PC-9 (cell line): ENCODE data around the gene SLC6A1. TPM values are rescaled to one million over a fixed set of nuclear protein-coding genes. Genes with fewer than 3 reads are reported as not detected.

Experiments used
- BruUV-seq: library from RNA; stranded (reverse); fragments of 400-500 nt; replicated peaks from 2 replicates; lab custom pipeline; 2021; lab: Mats Ljungman, UMichigan
- CTCF ChIA-PET: fragments of 300-600 bp; sonication (Branson Sonifier 250); formaldehyde crosslinking; loops from one replicate; lab custom pipeline; 2022; ENCODE audit warnings: antibody characterized with exemption; lab: Charles Lee
- POLR2A ChIA-PET: fragments of 300-600 bp; sonication (Branson Sonifier 250); formaldehyde crosslinking; loops from one replicate; lab custom pipeline; 2022; ENCODE audit warnings: antibody characterized with exemption; ENCODE audit not compliant: unreplicated experiment; lab: Charles Lee
- DNase-seq, 2 experiments: peaks; one replicate each; pipeline versions ENCODE4 v3.0.0 to v3.0.0-alpha.2; 2015 to 2022; ENCODE audit warnings: mixed read lengths in 1 of 2
- H2AFZ ChIP-seq: fragments of 200-600 bp; sonication (generic); 2 replicates; pipeline ENCODE4 v1.8.1; 2017; ENCODE audit warnings: antibody characterized with exemption
- H3F3A ChIP-seq: fragments of 200-600 bp; sonication (generic); 2 replicates; pipeline ENCODE4 v1.8.1; 2017; ENCODE audit warnings: antibody characterized with exemption, mild to moderate bottlenecking, low read depth; ENCODE audit not compliant: insufficient read depth
- H3K27ac ChIP-seq: fragments of 200-600 bp; sonication (generic); 2 replicates; pipeline ENCODE4 v1.6.1; 2016; ENCODE audit warnings: mixed run types
- H3K27me3 ChIP-seq: fragments of 200-600 bp; sonication (generic); 2 replicates; pipeline ENCODE4 v1.6.1; 2016; ENCODE audit warnings: low read depth, mixed run types; ENCODE audit not compliant: insufficient read depth
- H3K36me3 ChIP-seq: fragments of 200-600 bp; sonication (generic); 2 replicates; pipeline ENCODE4 v1.6.1; 2016; ENCODE audit warnings: low read depth, mixed run types
- H3K4me1 ChIP-seq: fragments of 200-600 bp; sonication (generic); replicated peaks from 2 replicates; pipeline ENCODE4 v1.6.1; 2016; ENCODE audit warnings: mixed run types; ENCODE audit not compliant: insufficient read depth
- H3K4me2 ChIP-seq: fragments of 200-600 bp; sonication (generic); 2 replicates; pipeline ENCODE4 v1.6.1; 2017; ENCODE audit warnings: mixed run types
- H3K4me3 ChIP-seq: fragments of 200-600 bp; sonication (generic); 2 replicates; pipeline ENCODE4 v1.6.1; 2016; ENCODE audit warnings: mixed run types
- H3K79me2 ChIP-seq: fragments of 200-600 bp; sonication (generic); 2 replicates; pipeline ENCODE4 v1.6.1; 2017; ENCODE audit warnings: low read depth, mixed run types
- H3K9me2 ChIP-seq: fragments of 200-600 bp; sonication (generic); 2 replicates; pipeline ENCODE4 v1.8.1; 2017; ENCODE audit warnings: mild to moderate bottlenecking; ENCODE audit not compliant: insufficient read depth
- H3K9me3 ChIP-seq: fragments of 200-600 bp; sonication (generic); 2 replicates; pipeline ENCODE4 v1.8.1; 2016; ENCODE audit warnings: low read depth; ENCODE audit not compliant: insufficient read depth
- H4K20me1 ChIP-seq: fragments of 200-600 bp; sonication (generic); 2 replicates; pipeline ENCODE4 v1.8.1; 2017; ENCODE audit not compliant: insufficient read depth
- CTCF ChIP-seq: fragments of 200-600 bp; sonication (generic); conservative IDR thresholded peaks from 2 replicates; pipeline ENCODE4 v1.6.1; 2017; ENCODE audit warnings: mixed run types, antibody characterized with exemption, mild to moderate bottlenecking, moderate library complexity
- EZH2 ChIP-seq: fragments of 200-600 bp; sonication (generic); IDR thresholded peaks from 2 replicates; pipeline ENCODE4 v1.8.0; 2017; ENCODE audit warnings: antibody characterized with exemption, low read depth
- intact Hi-C: fragments of 100-400 bp; cut with micrococcal nuclease; formaldehyde crosslinking; loops from one replicate; pipeline ENCODE4 v1.10.0; 2022; ENCODE audit not compliant: unreplicated experiment
- total RNA-seq: library from RNA; stranded (reverse); gene quantifications from 2 replicates; pipeline ENCODE4 v1.2.3, GENCODE V29; 2021

Gene SLC6A1
- total RNA-seq, 1 experiment from 2014 or later: not detected

- no peak overlapping the region for H3K4me2 ChIP-seq
- peaks cover 93% of the 10 kb centered on the region for H3K27me3 ChIP-seq
- H3K4me1 ChIP-seq: no peaks in the 10 kb centered on the region
- H3K27ac ChIP-seq: no peak overlapping the region
- no peak overlapping the region for H2AFZ ChIP-seq
- no peaks in the 10 kb centered on the region; the same call in 1 of the 2 replicates for H4K20me1 ChIP-seq
- no peak for DNase-seq
- ChIA-PET POLR2A (no interaction called here), CTCF (no interaction called here)
- H3K9me3 ChIP-seq: no peaks in the 10 kb centered on the region
- BruUV-seq: no TSS peak
- TF ChIP-seq CTCF (no peak), EZH2 (no peak)
- H3K9me2 ChIP-seq: no peaks in the 10 kb centered on the region
- H3K79me2 ChIP-seq: no peaks in the 10 kb centered on the region
- no peak overlapping the region for H3K4me3 ChIP-seq
- no peaks in the 10 kb centered on the region for H3K36me3 ChIP-seq
- no peaks in the 10 kb centered on the region for H3F3A ChIP-seq
- intact Hi-C loops: no loop called here
These were observed 588 bp downstream of the SLC6A1 start for GRCh38 chr3:10992943-10993728.

GRCh38 chr3:10993729-10994065, 1.1 kb downstream of the SLC6A1 start:
- TF ChIP-seq EZH2 (no peak), CTCF (no peak)
- H3K9me2 ChIP-seq: no peaks in the 10 kb centered on the region
- no peak overlapping the region for H2AFZ ChIP-seq
- intact Hi-C loops: no loop called here
- no TSS peak for BruUV-seq
- no peaks in the 10 kb centered on the region; the same call in 1 of the 2 replicates for H4K20me1 ChIP-seq
- ChIA-PET POLR2A (no interaction called here), CTCF (no interaction called here)
- H3K79me2 ChIP-seq: no peaks in the 10 kb centered on the region
- H3K4me2 ChIP-seq: no peak overlapping the region
- no peak overlapping the region for H3K4me3 ChIP-seq
- H3F3A ChIP-seq: no peaks in the 10 kb centered on the region
- H3K4me1 ChIP-seq: no peaks in the 10 kb centered on the region
- H3K27me3 ChIP-seq: peaks cover 93% of the 10 kb centered on the region
- no peaks in the 10 kb centered on the region for H3K9me3 ChIP-seq
- H3K36me3 ChIP-seq: no peaks in the 10 kb centered on the region
- no peak for DNase-seq
- H3K27ac ChIP-seq: no peak overlapping the region

GRCh38 chr3:10994306-10994705, 1.8 kb downstream of the SLC6A1 start:
- H3K27me3 ChIP-seq: peaks cover 93% of the 10 kb centered on the region
- no peaks in the 10 kb centered on the region for H3K4me1 ChIP-seq
- H3K4me3 ChIP-seq: no peak overlapping the region
- no peak overlapping the region for H2AFZ ChIP-seq
- H3K79me2 ChIP-seq: no peaks in the 10 kb centered on the region
- POLR2A ChIA-PET: no interaction called here
- no peaks in the 10 kb centered on the region for H3K36me3 ChIP-seq
- TF ChIP-seq CTCF: no peak
- no peak for TF ChIP-seq EZH2
- no peaks in the 10 kb centered on the region for H3K9me3 ChIP-seq
- CTCF ChIA-PET: no interaction called here
- DNase-seq: no peak
- intact Hi-C loops: no loop called here
- BruUV-seq: no TSS peak
- no peaks in the 10 kb centered on the region for H3F3A ChIP-seq
- H3K27ac ChIP-seq: no peak overlapping the region
- H3K4me2 ChIP-seq: no peak overlapping the region
- H4K20me1 ChIP-seq: no peaks in the 10 kb centered on the region; the same call in 1 of the 2 replicates
- H3K9me2 ChIP-seq: no peaks in the 10 kb centered on the region
